HG02763 (cell line): ENCODE results near the gene PLCXD3.

Source experiments
- ATAC-seq: cut with Tn5 transposase; IDR thresholded peaks from one replicate; pipeline ENCODE4 v1.9.1; 2021; ENCODE audit warnings: mild to moderate bottlenecking, moderate library complexity; ENCODE audit not compliant: unreplicated experiment

PLCXD3 gene

GRCh38 chr5:41415242-41415641, 95.2 kb downstream of the PLCXD3 start:
- no peak for ATAC-seq

GRCh38 chr5:41414598-41414997, 95.8 kb downstream of the PLCXD3 start:
- peak; percentile 54 for ATAC-seq

- no peak for ATAC-seq
These were observed 97.3 kb downstream of the PLCXD3 start for GRCh38 chr5:41413074-41413473.

- no peak for ATAC-seq
These were observed 97.9 kb downstream of the PLCXD3 start for GRCh38 chr5:41412496-41412895.

- ATAC-seq = no peak
These were observed 99.7 kb downstream of the PLCXD3 start for GRCh38 chr5:41410737-41411136.

- no peak for ATAC-seq
These were observed 100.1 kb downstream of the PLCXD3 start for GRCh38 chr5:41410307-41410706.

- no peak for ATAC-seq
These were observed 101.5 kb downstream of the PLCXD3 start for GRCh38 chr5:41408676-41409443.

GRCh38 chr5:41406936-41407335, 103.5 kb downstream of the PLCXD3 start:
- no peak for ATAC-seq

GRCh38 chr5:41406424-41406823, 104.0 kb downstream of the PLCXD3 start:
- no peak for ATAC-seq

- ATAC-seq = no peak
These were observed 105.6 kb downstream of the PLCXD3 start for GRCh38 chr5:41404757-41405156.

- no peak for ATAC-seq
These were observed 106.6 kb downstream of the PLCXD3 start for GRCh38 chr5:41403846-41404245.

GRCh38 chr5:41402845-41403244, 107.6 kb downstream of the PLCXD3 start:
- no peak for ATAC-seq

GRCh38 chr5:41399839-41400238, 110.6 kb downstream of the PLCXD3 start:
- ATAC-seq = no peak

- ATAC-seq = no peak
These were observed 118.4 kb downstream of the PLCXD3 start for GRCh38 chr5:41392016-41392415.

GRCh38 chr5:41374631-41375030, 135.8 kb downstream of the PLCXD3 start:
- ATAC-seq = no peak

GRCh38 chr5:41373230-41373629, 137.2 kb downstream of the PLCXD3 start:
- no peak for ATAC-seq

GRCh38 chr5:41371738-41372137, 138.7 kb downstream of the PLCXD3 start:
- ATAC-seq = no peak

GRCh38 chr5:41370482-41370881, 139.9 kb downstream of the PLCXD3 start:
- ATAC-seq = no peak

GRCh38 chr5:41369799-41370198, 140.6 kb downstream of the PLCXD3 start:
- no peak for ATAC-seq

GRCh38 chr5:41368158-41368557, 142.2 kb downstream of the PLCXD3 start:
- no peak for ATAC-seq

- no peak for ATAC-seq
These were observed 145.0 kb downstream of the PLCXD3 start for GRCh38 chr5:41365369-41365768.

- no peak for ATAC-seq
These were observed 146.1 kb downstream of the PLCXD3 start for GRCh38 chr5:41364346-41364745.
